Endothelial cell of umbilical vein (primary cell): ENCODE results near the gene TCF7. TPM values are rescaled to one million over a fixed set of nuclear protein-coding genes. Genes with fewer than 3 reads are reported as not detected.

Source experiments
- BruUV-seq: library from RNA; stranded (reverse); fragments of 400-500 nt; replicated peaks from 2 replicates; lab custom pipeline; 2021; lab: Mats Ljungman, UMichigan
- CTCF ChIA-PET: fragments of 300-600, 350-600 bp; sonication (Branson Sonifier 250); formaldehyde crosslinking; loops from one replicate; lab custom pipeline; 2021; ENCODE audit warnings: antibody characterized with exemption, inconsistent platforms; lab: Charles Lee
- POLR2A ChIA-PET: fragments of 300-600, 350-600 bp; sonication (Branson Sonifier 250); formaldehyde crosslinking; loops from one replicate; lab custom pipeline; 2021; ENCODE audit warnings: antibody characterized with exemption, inconsistent platforms; lab: Charles Lee
- DNase-seq: peaks from one replicate; pipeline ENCODE4 v3.0.0-alpha.2; 2011; ENCODE audit warnings: low read depth, low spot score
- FAIRE-seq: peaks from 2 replicates; lab custom pipeline; 2011; peaks lifted over from hg19 to GRCh38; lab: Jason Lieb, UNC
- H2AFZ ChIP-seq: 2 replicates; pipeline ENCODE4 v1.6.0; 2012; ENCODE audit warnings: low read depth, low read length, control low read depth, inconsistent platforms
- H3K27ac ChIP-seq: 2 replicates; pipeline ENCODE4 v1.5.1; 2011; ENCODE audit warnings: low read depth, mild to moderate bottlenecking, control low read depth, low read length, moderate library complexity; ENCODE audit not compliant: insufficient read depth
- H3K27me3 ChIP-seq, 2 experiments: 2 replicates each; pipeline versions ENCODE4 v1.6.0 to v1.6.1; 2011; ENCODE audit warnings: low read length in 2 of 2, mixed read lengths in 1 of 2; ENCODE audit not compliant: control insufficient read depth in 2 of 2, insufficient read depth in 2 of 2
- H3K36me3 ChIP-seq, 2 experiments: 2 replicates in 1 of 2; 3 replicates in 1 of 2; pipeline ENCODE4 v1.5.1; 2011; ENCODE audit warnings: low read length in 2 of 2, mild to moderate bottlenecking in 1 of 2, moderate library complexity in 1 of 2; ENCODE audit not compliant: control insufficient read depth in 2 of 2, insufficient read depth in 2 of 2; ENCODE audit errors: extremely low read depth in 1 of 2
- H3K4me1 ChIP-seq: 3 replicates; pipeline ENCODE4 v1.5.1; 2011; ENCODE audit warnings: mild to moderate bottlenecking, low read length; ENCODE audit not compliant: control insufficient read depth, insufficient read depth; ENCODE audit errors: extremely low read depth
- H3K4me2 ChIP-seq: 2 replicates; pipeline ENCODE4 v1.6.1; 2011; ENCODE audit warnings: low read length, control low read depth, mixed read lengths; ENCODE audit not compliant: insufficient read depth
- H3K4me3 ChIP-seq, 3 experiments: fragments of 200-600 bp in 1 of 3; sonication (generic), shearing (Covaris generic) in 1 of 3; replicated peaks in 1 of 3; 2 replicates each; pipeline ENCODE4 v1.5.1; 2011 to 2016; ENCODE audit warnings: control low read depth in 3 of 3, low read length in 3 of 3, mild to moderate bottlenecking in 2 of 3, inconsistent platforms in 1 of 3, low read depth in 1 of 3, moderate library complexity in 1 of 3; ENCODE audit not compliant: insufficient read depth in 1 of 3
- H3K79me2 ChIP-seq: 2 replicates; pipeline ENCODE4 v1.6.0; 2012; ENCODE audit warnings: low read length, inconsistent platforms; ENCODE audit not compliant: control insufficient read depth, insufficient read depth
- H3K9ac ChIP-seq: replicated peaks from 2 replicates; pipeline ENCODE3; 2011; ENCODE audit warnings: low read length, control low read depth; ENCODE audit not compliant: insufficient read depth; ENCODE audit errors: extremely low read depth
- H3K9me1 ChIP-seq: replicated peaks from 3 replicates; pipeline ENCODE4 v1.6.0; 2011; ENCODE audit warnings: mild to moderate bottlenecking, low read length; ENCODE audit not compliant: control insufficient read depth, insufficient read depth; ENCODE audit errors: extremely low read depth
- H3K9me3 ChIP-seq: replicated peaks from 2 replicates; pipeline ENCODE4 v1.5.1; 2012; ENCODE audit warnings: low read length, inconsistent platforms; ENCODE audit not compliant: control insufficient read depth, insufficient read depth
- H4K20me1 ChIP-seq: replicated peaks from 2 replicates; pipeline ENCODE3; 2011; ENCODE audit warnings: mild to moderate bottlenecking, low read length; ENCODE audit not compliant: control insufficient read depth, insufficient read depth; ENCODE audit errors: extremely low read depth
- CTCF ChIP-seq, 2 donors: IDR thresholded peaks; 1 replicate in 1 of 2; 2 replicates in 1 of 2; pipeline ENCODE4 v1.5.1; 2011; ENCODE audit warnings: low read length in 2 of 2, mild to moderate bottlenecking in 2 of 2, moderate library complexity in 2 of 2, control low read depth in 1 of 2, inconsistent platforms in 1 of 2, low read depth in 1 of 2; ENCODE audit not compliant: insufficient read depth in 1 of 2; ENCODE audit errors: extremely low read depth in 1 of 2
- EZH2 ChIP-seq: IDR thresholded peaks from 2 replicates; pipeline ENCODE4 v1.6.1; 2012; ENCODE audit warnings: borderline replicate concordance, low read depth, mild to moderate bottlenecking, moderate library complexity, low read length, inconsistent platforms; ENCODE audit not compliant: severe bottlenecking
- FOS ChIP-seq: IDR thresholded peaks from 2 replicates; pipeline ENCODE4 v1.6.1; 2011; ENCODE audit warnings: mild to moderate bottlenecking, low read length, moderate library complexity, borderline replicate concordance; ENCODE audit not compliant: insufficient read depth
- GATA2 ChIP-seq: IDR thresholded peaks from 2 replicates; pipeline ENCODE4 v1.7.0; 2011; ENCODE audit warnings: low read depth, mild to moderate bottlenecking, moderate library complexity, mixed read lengths, low read length; ENCODE audit not compliant: insufficient read length, insufficient read depth
- JUN ChIP-seq: IDR thresholded peaks from 2 replicates; pipeline ENCODE4 v1.6.1; 2011; ENCODE audit warnings: borderline replicate concordance, low read depth; ENCODE audit not compliant: insufficient read length, insufficient read depth
- MAX ChIP-seq: IDR thresholded peaks from 2 replicates; pipeline ENCODE4 v1.6.1; 2011; ENCODE audit not compliant: insufficient read depth, insufficient read length
- MYC ChIP-seq: IDR thresholded peaks from one replicate; pipeline ENCODE4 v1.6.1; 2011; ENCODE audit warnings: mild to moderate bottlenecking, low read depth, low read length
- POLR2A ChIP-seq: IDR thresholded peaks from 2 replicates; pipeline ENCODE4 v1.6.1; 2012; ENCODE audit warnings: low read depth, mild to moderate bottlenecking, control low read depth, low read length
- POLR2AphosphoS5 ChIP-seq: IDR thresholded peaks from 2 replicates; pipeline ENCODE4 v1.6.1; 2012; ENCODE audit warnings: low read depth, mild to moderate bottlenecking, control low read depth, low read length, moderate library complexity; ENCODE audit not compliant: insufficient read depth
- dilution Hi-C: fragments of 300-500 bp; cut with MboI; formaldehyde crosslinking; loops from one replicate; pipeline ENCODE4 v1.15.0; 2019; ENCODE audit warnings: low sequenced_read_pairs; ENCODE audit not compliant: extremely low pct_ligation_motif_present
- intact Hi-C: fragments of 100-400 bp; cut with micrococcal nuclease; formaldehyde crosslinking; loops from one replicate; pipeline ENCODE4 v1.10.0; 2022
- polyA plus RNA-seq, 4 experiments: library from polyadenylated mRNA; depleted of rRNA in 3 of 4; stranded (reverse) in 3 of 4; unstranded in 1 of 4; fragments of >200 nt; gene quantifications; 2 replicates each; pipeline versions ENCODE4 v1.2.1 to v1.2.3, GENCODE V29; 2011 to 2012; ENCODE audit warnings: missing spikeins in 1 of 4
- total RNA-seq: library from RNA; stranded (reverse); gene quantifications from 2 replicates; pipeline ENCODE4 v1.2.3, GENCODE V29; 2021

The TCF7 gene
- total and polyA plus RNA-seq, 2 donors (not counting 3 experiments of a cell fraction or from before 2014, with no cell fraction given) = 1.8 to 2.5 TPM

- DNase-seq (no peak), FAIRE-seq (no peak)
- intact Hi-C loops = no loop called here
- Histone ChIP-seq H3K9me1 (no peaks in the 10 kb centered on the region), H3K9me3 (no peaks in the 10 kb centered on the region), H3K9ac (no peak overlapping the region), H3K4me1 (no peaks in the 10 kb centered on the region), H2AFZ (no peak overlapping the region), H3K27me3 (peaks cover 8 to 12% of the 10 kb centered on the region in 2 experiments), H4K20me1 (no peaks in the 10 kb centered on the region), H3K4me2 (no peak overlapping the region), H3K4me3 (no peak overlapping the region), H3K79me2 (no peaks in the 10 kb centered on the region), H3K36me3 (no peaks in the 10 kb centered on the region), H3K27ac (no peak overlapping the region)
- ChIA-PET POLR2A (no interaction called here), CTCF (no interaction called here)
- no TSS peak for BruUV-seq
- dilution Hi-C loops = no loop called here
- no peak for TF ChIP-seq POLR2A
- no peak for TF ChIP-seq EZH2
- no peak for TF ChIP-seq MAX
- TF ChIP-seq POLR2AphosphoS5 = no peak
- no peak for TF ChIP-seq GATA2
- TF ChIP-seq FOS = no peak
- TF ChIP-seq MYC = no peak
- TF ChIP-seq JUN = no peak
- TF ChIP-seq CTCF (IDR thresholded peaks at IDR 0.05; ENCODE audit: extremely low read depth in 1 of 2, insufficient read depth in 1 of 2, low read depth in 1 of 2, low read length in 2 of 2) = no peak
These were observed 28.1 kb upstream of the TCF7 start for GRCh38 chr5:134086225-134086942.
